ENCODE measurements around the gene GRPEL1. TPM values are rescaled to one million over a fixed set of nuclear protein-coding genes. Genes with fewer than 3 reads are reported as not detected.
A peak's percentile ranks its signal among the peaks of the same experiment; 100 is the strongest.

The GRPEL1 gene
- total and polyA plus RNA-seq, 2 experiments from 2014 or later, result 27.4 to 112 TPM

- no peak overlapping the region for H3K27ac ChIP-seq (ENCODE audit: low read depth)
- H3K4me2 ChIP-seq, result no peak overlapping the region
- H3K36me3 ChIP-seq (ENCODE audit: insufficient read depth), result no peaks in the 10 kb centered on the region
- no peak overlapping the region for H3K4me3 Mint-ChIP-seq
- no peaks in the 10 kb centered on the region for H3F3A ChIP-seq (replicated peaks; ENCODE audit: low read depth)
- no peak overlapping the region for H2AFZ ChIP-seq
- TF ChIP-seq REST (IDR thresholded peaks at IDR 0.05; ENCODE audit: unreplicated experiment), result no peak
- TF ChIP-seq ZNF331 (CRISPR knock-in tag; IDR thresholded peaks at IDR 0.05; ENCODE audit: low read depth), result no peak
- no peaks in the 10 kb centered on the region; the same call in 2 of the 3 replicates for H3K9me3 Mint-ChIP-seq
- peaks cover 39% of the 10 kb centered on the region for H3K4me1 Mint-ChIP-seq
- H3K27me3 Mint-ChIP-seq (ENCODE audit: insufficient read depth, low read depth, poor library complexity), result peaks cover 10% of the 10 kb centered on the region
- DNase-seq (ENCODE audit: low spot score), result no peak
- no peaks in the 10 kb centered on the region for H3K27me3 ChIP-seq (ENCODE audit: insufficient read depth)
- H3K4me1 ChIP-seq (ENCODE audit: insufficient read depth), result no peaks in the 10 kb centered on the region
- ATAC-seq, result no peak
- H3K79me2 ChIP-seq (replicated peaks; ENCODE audit: insufficient read depth), result peaks cover 46% of the 10 kb centered on the region
- H3K36me3 Mint-ChIP-seq (ENCODE audit: low read depth), result peaks cover 5% of the 10 kb centered on the region
- no peak overlapping the region for H3K4me3 ChIP-seq
- H3K9me2 ChIP-seq (ENCODE audit: insufficient read depth), result no peaks in the 10 kb centered on the region
- peaks cover 38% of the 10 kb centered on the region for H4K20me1 ChIP-seq (replicated peaks; ENCODE audit: insufficient read depth)
- no peak overlapping the region for H3K27ac Mint-ChIP-seq
These were observed 17.3 kb downstream of the GRPEL1 start for GRCh38 chr4:7050481-7051143.

- Mint-ChIP-seq H3K9me3 (no peaks in the 10 kb centered on the region; the same call in 1 of the 3 replicates), H3K4me1 (peaks cover 42% of the 10 kb centered on the region), H3K4me3 (no peak overlapping the region), H3K27ac (peak overlapping the region; percentile 89), H3K27me3 (ENCODE audit: insufficient read depth, low read depth, poor library complexity) (peaks cover 10% of the 10 kb centered on the region), H3K36me3 (ENCODE audit: low read depth) (peaks cover 5% of the 10 kb centered on the region)
- Histone ChIP-seq H3K4me3 (no peak overlapping the region), H3K4me1 (ENCODE audit: insufficient read depth) (no peaks in the 10 kb centered on the region), H3K4me2 (no peak overlapping the region), H3K27ac (ENCODE audit: low read depth) (no peak overlapping the region), H3F3A (replicated peaks; ENCODE audit: low read depth) (no peaks in the 10 kb centered on the region), H3K79me2 (replicated peaks; ENCODE audit: insufficient read depth) (peaks cover 54% of the 10 kb centered on the region), H3K27me3 (ENCODE audit: insufficient read depth) (no peaks in the 10 kb centered on the region), H2AFZ (no peak overlapping the region), H4K20me1 (replicated peaks; ENCODE audit: insufficient read depth) (peaks cover 45% of the 10 kb centered on the region), H3K9me2 (ENCODE audit: insufficient read depth) (no peaks in the 10 kb centered on the region), H3K36me3 (ENCODE audit: insufficient read depth) (no peaks in the 10 kb centered on the region)
- no peak for DNase-seq (ENCODE audit: low spot score)
- no peak for ATAC-seq
- TF ChIP-seq NANOG (IDR thresholded peaks at IDR 0.05; ENCODE audit: borderline replicate concordance) (no peak), ETS1 (IDR thresholded peaks at IDR 0.05) (no peak), ZNF114 (CRISPR knock-in tag; IDR thresholded peaks at IDR 0.05) (no peak), ZNF462 (CRISPR knock-in tag; IDR thresholded peaks at IDR 0.05) (no peak), POLR2AphosphoS5 (IDR thresholded peaks at IDR 0.05; ENCODE audit: low read depth) (no peak), STAT1 (IDR thresholded peaks at IDR 0.05; ENCODE audit: unreplicated experiment) (no peak), JUNB (IDR thresholded peaks at IDR 0.05; ENCODE audit: unreplicated experiment) (no peak), EZH2phosphoT487 (IDR thresholded peaks at IDR 0.05; ENCODE audit: unreplicated experiment) (no peak), EZH2 (IDR thresholded peaks at IDR 0.05; ENCODE audit: low read depth, unreplicated experiment) (no peak)
These were observed 18.1 kb downstream of the GRPEL1 start for GRCh38 chr4:7049739-7050138.
